Sigmoid colon (tissue), 4 donors: ENCODE results near the gene QKI.

Source experiments
- POLR2A ChIP-seq, 2 donors: fragments of 450-650 bp; IDR thresholded peaks; one replicate each; pipeline ENCODE4 v1.6.1; 2016; ENCODE audit warnings: antibody characterized with exemption in 2 of 2, mild to moderate bottlenecking in 2 of 2, moderate library complexity in 2 of 2
- POLR2AphosphoS5 ChIP-seq, 4 donors: sonication (generic); formaldehyde crosslinking; IDR thresholded peaks; one replicate each; pipeline ENCODE4 v1.6.1; 2017; ENCODE audit warnings: antibody characterized with exemption in 4 of 4
- TF ChIP-seq, protein P1 (sequence below), 4 experiments: fragments of 450-650 bp in 3 of 4; fragments of 200-600 bp in 1 of 4; IDR thresholded peaks; one replicate each; pipeline ENCODE4 v1.5.1; 2016 to 2019; ENCODE audit warnings: antibody characterized with exemption in 4 of 4, mild to moderate bottlenecking in 3 of 4, moderate library complexity in 2 of 4

DNA sequence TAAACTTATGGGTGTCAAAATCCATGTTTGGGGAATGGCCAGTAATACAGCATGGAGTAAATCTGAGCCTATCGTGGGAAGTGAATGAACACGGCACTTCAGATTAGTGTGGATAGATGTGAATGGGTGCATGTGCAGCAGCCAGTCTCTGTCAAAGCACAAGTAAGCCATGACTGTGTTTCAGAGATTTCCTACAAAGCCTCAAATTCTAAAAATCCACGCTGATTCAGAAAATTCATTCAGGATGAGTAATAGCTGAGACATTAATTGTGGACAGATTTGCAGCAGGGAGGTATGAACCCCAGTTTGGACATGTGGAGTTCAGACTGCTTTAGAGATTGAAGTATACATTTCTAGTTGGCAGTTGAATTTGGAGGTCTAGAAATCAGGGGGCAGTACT is 115.1 kb downstream of the QKI start:
- no peak for TF ChIP-seq POLR2A (IDR thresholded peaks at IDR 0.05)
- TF ChIP-seq, protein P1, sequence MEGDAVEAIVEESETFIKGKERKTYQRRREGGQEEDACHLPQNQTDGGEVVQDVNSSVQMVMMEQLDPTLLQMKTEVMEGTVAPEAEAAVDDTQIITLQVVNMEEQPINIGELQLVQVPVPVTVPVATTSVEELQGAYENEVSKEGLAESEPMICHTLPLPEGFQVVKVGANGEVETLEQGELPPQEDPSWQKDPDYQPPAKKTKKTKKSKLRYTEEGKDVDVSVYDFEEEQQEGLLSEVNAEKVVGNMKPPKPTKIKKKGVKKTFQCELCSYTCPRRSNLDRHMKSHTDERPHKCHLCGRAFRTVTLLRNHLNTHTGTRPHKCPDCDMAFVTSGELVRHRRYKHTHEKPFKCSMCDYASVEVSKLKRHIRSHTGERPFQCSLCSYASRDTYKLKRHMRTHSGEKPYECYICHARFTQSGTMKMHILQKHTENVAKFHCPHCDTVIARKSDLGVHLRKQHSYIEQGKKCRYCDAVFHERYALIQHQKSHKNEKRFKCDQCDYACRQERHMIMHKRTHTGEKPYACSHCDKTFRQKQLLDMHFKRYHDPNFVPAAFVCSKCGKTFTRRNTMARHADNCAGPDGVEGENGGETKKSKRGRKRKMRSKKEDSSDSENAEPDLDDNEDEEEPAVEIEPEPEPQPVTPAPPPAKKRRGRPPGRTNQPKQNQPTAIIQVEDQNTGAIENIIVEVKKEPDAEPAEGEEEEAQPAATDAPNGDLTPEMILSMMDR (IDR thresholded peaks at IDR 0.05) = no peak
- TF ChIP-seq POLR2AphosphoS5 (IDR thresholded peaks at IDR 0.05) = no peak
